Activated CD8-positive, alpha-beta T cell treated with anti-CD3 and anti-CD28 coated beads, Interleukin-2, amount 10 ng/mL, durations not matched to agents 7 days and 5 days (primary cell): ENCODE data around the gene DHCR24. TPM values are rescaled to one million over a fixed set of nuclear protein-coding genes. Genes with fewer than 3 reads are reported as not detected.

Source experiments
- ATAC-seq: fragments of 150-1000 bp; cut with Tn5 transposase; one replicate; pipeline ENCODE4 v1.10.0; 2021; ENCODE audit warnings: moderate library complexity
- CTCF ChIA-PET: fragments of 350-600 bp; sonication (Branson Sonifier 250); formaldehyde crosslinking; loops from one replicate; lab custom pipeline; 2021; ENCODE audit warnings: antibody characterized with exemption; lab: Charles Lee
- POLR2A ChIA-PET: fragments of 350-600 bp; sonication (Branson Sonifier 250); formaldehyde crosslinking; loops from one replicate; lab custom pipeline; 2021; ENCODE audit warnings: antibody characterized with exemption; lab: Charles Lee
- DNase-seq: peaks from one replicate; pipeline ENCODE4 v3.0.0-alpha.2; 2020
- H3K27ac Mint-ChIP-seq: one replicate; pipeline ENCODE4 v1.8.0; 2021; ENCODE audit warnings: mild to moderate bottlenecking, mixed read lengths
- H3K27me3 Mint-ChIP-seq: one replicate; pipeline ENCODE4 v1.8.0; 2021; ENCODE audit warnings: low read depth, mixed read lengths
- H3K36me3 Mint-ChIP-seq: one replicate; pipeline ENCODE4 v1.8.0; 2021; ENCODE audit warnings: low read depth, mixed read lengths
- H3K4me1 Mint-ChIP-seq: one replicate; pipeline ENCODE4 v1.8.0; 2021; ENCODE audit warnings: low read depth, mixed read lengths
- H3K4me3 Mint-ChIP-seq: one replicate; pipeline ENCODE4 v1.8.0; 2021; ENCODE audit warnings: mild to moderate bottlenecking, mixed read lengths
- H3K9me3 Mint-ChIP-seq: one replicate; pipeline ENCODE4 v1.8.0; 2022; ENCODE audit warnings: mixed read lengths; ENCODE audit not compliant: insufficient read depth
- total RNA-seq, 2 experiments: library from RNA; stranded (reverse); gene quantifications; one replicate each; pipeline ENCODE4 v1.2.3, GENCODE V29; 2021

DHCR24 gene
- total RNA-seq, 2 experiments from 2014 or later, result 140 to 151 TPM

DNA sequence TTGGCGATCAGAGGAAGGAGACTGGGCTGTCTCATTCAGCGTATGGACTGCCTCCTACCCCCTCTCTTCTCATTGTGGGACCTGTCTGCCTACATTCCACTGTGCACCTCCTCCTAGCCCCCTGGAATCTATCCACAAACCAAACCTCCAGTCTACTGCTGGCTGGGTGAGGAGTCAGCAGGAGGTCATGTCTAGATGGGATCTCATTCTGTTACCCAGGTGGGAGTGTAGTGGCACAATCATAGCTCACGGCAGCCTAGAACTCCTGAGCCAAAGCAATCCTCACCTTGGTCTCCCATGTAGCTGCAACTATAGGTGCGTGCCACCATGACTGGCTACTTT is 67.8 kb downstream of the DHCR24 start:
- Mint-ChIP-seq H3K36me3 (no peaks in the 10 kb centered on the region), H3K4me1 (peaks cover 16% of the 10 kb centered on the region), H3K27me3 (peaks cover 9% of the 10 kb centered on the region), H3K27ac (no peak overlapping the region), H3K4me3 (no peak overlapping the region), H3K9me3 (peaks cover 9% of the 10 kb centered on the region)
- DNase-seq (no peak), ATAC-seq (no peak)
- CTCF ChIA-PET, result interaction anchor here (1.4 kb wide), 1 partner anchor 9 kb away, joined by 3 read pairs; no protein-coding TSS in a partner anchor
- POLR2A ChIA-PET, result no interaction called here

DNA sequence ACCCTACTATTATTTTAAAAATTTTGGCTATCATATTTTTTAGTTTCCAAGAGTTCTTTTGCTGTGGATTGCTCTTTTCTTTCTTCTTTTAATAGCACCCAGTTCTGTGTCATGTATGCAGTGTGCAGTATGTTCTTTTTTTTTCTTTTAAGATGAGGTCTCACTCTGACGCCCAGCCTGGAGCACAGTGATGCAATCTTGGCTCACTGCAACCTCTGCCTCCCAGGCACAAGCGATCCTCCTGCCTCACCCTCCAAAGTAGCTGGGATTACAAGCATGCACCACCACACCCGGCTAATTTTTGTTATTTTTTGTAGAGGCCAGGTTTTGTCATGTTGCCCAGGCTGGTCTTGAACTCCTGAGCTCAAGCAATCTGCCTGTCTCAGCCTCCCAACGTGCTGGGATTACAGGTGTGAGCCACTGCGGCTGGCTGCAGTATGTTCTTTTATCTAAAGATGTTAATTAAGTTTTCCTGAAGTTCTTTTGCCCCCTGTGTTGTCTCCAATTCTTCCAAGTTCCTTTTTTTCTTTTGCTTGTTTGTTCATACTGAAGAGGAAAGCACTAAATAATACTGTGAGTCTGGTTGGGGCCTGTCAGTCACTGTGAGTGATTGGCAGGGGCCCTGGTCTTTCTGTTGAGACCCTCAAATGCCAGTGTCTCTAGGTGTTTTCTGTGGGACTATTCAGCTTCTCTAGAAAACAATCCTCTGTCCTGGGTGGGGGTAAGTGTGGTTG is 68.4 kb downstream of the DHCR24 start:
- Mint-ChIP-seq H3K27ac (no peak overlapping the region), H3K4me3 (no peak overlapping the region), H3K9me3 (peaks cover 6% of the 10 kb centered on the region), H3K27me3 (peaks cover 9% of the 10 kb centered on the region), H3K4me1 (peaks cover 20% of the 10 kb centered on the region), H3K36me3 (no peaks in the 10 kb centered on the region)
- POLR2A ChIA-PET, result no interaction called here
- ATAC-seq (no peak), DNase-seq (no peak)
- CTCF ChIA-PET, result interaction anchor here (0.6 to 1.4 kb wide), 2 partner anchors 9 to 394 kb away, joined by 3 read pairs; no protein-coding TSS in a partner anchor

DNA sequence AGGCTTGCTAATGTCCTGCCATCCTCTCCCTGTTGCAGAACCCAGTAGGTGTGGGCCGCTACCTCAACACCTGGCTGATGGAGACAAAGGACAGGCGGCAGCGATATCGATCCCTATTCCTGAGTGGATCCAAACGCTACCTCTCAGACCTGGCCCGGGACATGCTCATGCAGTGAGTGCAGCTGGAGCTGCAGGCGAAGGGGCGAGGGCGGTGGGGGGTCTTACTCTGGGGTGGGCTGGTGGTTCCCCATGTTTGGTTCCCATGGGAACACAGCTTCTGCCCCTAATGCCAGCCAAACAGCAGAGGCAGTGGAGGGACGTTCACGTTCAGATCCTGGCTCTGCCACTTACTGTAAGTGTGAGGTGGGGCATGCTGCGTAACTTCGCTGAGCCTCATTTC is 70.0 kb downstream of the DHCR24 start:
- Mint-ChIP-seq H3K27me3 (peaks cover 2% of the 10 kb centered on the region), H3K27ac (no peak overlapping the region), H3K36me3 (no peaks in the 10 kb centered on the region), H3K9me3 (no peaks in the 10 kb centered on the region), H3K4me3 (no peak overlapping the region), H3K4me1 (peaks cover 37% of the 10 kb centered on the region)
- POLR2A ChIA-PET, result no interaction called here
- ATAC-seq (no peak), DNase-seq (no peak)
- CTCF ChIA-PET, result interaction anchor here (1.0 to 3.3 kb wide), 3 partner anchors 14 to 145 kb away, joined by 3 to 11 read pairs (median 5); partner anchors contain the start of gene TTC22

DNA sequence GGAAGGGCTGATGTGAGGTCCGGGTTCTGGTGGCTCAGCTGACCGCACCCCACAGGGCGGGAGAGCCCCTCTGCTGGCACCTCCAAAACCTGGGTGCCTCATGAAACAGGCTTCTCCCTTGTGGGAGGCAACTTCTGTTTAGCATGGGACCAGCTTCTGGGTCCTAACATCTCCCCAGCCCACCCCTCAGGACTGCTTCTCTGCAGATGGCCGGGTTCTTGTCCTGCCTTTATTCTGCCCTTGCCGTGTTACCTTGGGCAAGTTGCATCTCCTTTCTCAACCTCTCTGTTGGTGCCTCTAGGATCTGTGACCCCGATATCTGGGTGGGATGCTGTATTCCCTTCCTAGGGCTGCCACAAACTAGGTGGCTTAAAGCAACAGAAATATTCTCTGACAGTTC is 70.9 kb downstream of the DHCR24 start:
- CTCF ChIA-PET, result interaction anchor here (1.5 to 3.3 kb wide), 3 partner anchors 9 to 144 kb away, joined by 4 to 11 read pairs (median 8); partner anchors contain the start of gene TTC22
- H3K4me1 Mint-ChIP-seq, result peaks cover 40% of the 10 kb centered on the region
- DNase-seq (no peak), ATAC-seq (no peak)
- H3K27me3 Mint-ChIP-seq, result peaks cover 2% of the 10 kb centered on the region
- H3K9me3 Mint-ChIP-seq, result no peaks in the 10 kb centered on the region
- H3K36me3 Mint-ChIP-seq, result no peaks in the 10 kb centered on the region
- POLR2A ChIA-PET, result no interaction called here
- no peak overlapping the region for H3K27ac Mint-ChIP-seq
- H3K4me3 Mint-ChIP-seq, result no peak overlapping the region

DNA sequence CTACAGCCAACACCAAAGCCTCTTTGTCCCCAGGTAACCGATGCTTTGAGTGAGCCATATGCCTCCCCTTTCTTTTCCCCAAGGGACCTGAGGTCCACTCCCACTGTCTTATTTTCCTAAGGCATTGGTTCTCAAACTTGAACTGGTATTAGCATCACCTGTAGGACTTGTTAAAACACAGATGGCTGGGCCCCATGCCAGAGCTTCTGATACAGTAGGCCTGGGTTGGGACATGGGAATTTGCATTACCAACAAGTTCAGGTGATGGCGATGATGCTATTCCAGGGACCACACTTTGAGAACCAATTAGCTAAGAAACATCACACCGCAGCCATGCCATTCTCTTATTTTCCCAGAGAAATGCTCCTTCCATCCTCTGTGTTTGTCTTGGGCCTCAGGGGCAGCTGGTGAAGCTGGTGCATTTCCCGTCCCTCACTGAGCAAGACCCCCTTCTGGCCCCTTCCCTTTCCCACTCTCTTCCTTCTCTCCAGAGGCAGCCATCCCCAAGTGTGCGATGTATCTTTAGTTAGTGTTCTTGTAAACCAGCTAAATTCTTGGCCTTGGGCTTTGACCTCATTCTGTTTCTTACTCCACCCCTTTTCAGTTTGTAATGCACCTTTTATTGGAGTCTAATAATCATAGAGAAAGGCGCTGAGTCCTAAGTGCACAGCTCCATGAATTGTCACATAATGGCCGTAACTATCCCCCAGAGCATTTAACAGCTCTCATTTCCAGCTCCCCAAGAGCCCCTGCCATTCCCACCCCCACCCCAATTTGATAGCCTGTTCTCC is 71.7 kb downstream of the DHCR24 start:
- POLR2A ChIA-PET, result no interaction called here
- no peak for ATAC-seq
- CTCF ChIA-PET, result interaction anchor here (1.5 to 3.3 kb wide), 3 partner anchors 8 to 143 kb away, joined by 4 to 11 read pairs (median 8); partner anchors contain the start of gene TTC22
- Mint-ChIP-seq H3K27me3 (peaks cover 2% of the 10 kb centered on the region), H3K36me3 (no peaks in the 10 kb centered on the region), H3K9me3 (no peaks in the 10 kb centered on the region), H3K4me3 (no peak overlapping the region), H3K27ac (no peak overlapping the region), H3K4me1 (peaks cover 43% of the 10 kb centered on the region)
- no peak for DNase-seq

DNA sequence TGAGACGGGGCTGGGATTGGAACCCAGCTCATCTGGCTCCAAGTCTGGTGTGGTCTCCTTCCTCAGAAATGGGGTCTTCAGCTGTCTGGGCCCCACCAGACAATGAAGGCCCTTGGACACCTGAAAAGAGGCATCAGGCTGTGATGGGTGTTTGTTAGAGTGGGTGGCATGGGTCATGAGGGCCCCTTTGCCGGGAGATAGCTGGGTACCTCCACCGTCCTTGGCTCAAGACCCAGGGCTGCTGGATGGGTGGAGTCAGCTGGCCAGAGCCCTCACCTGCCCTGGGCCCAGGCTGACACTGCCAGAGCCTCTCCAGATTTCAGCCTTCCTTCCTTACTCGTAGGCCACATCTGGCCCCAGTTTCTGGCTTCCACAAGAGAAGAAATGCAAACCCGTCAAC is 72.4 kb downstream of the DHCR24 start:
- ATAC-seq (no peak), DNase-seq (no peak)
- H3K36me3 Mint-ChIP-seq, result no peaks in the 10 kb centered on the region
- peaks cover 2% of the 10 kb centered on the region for H3K27me3 Mint-ChIP-seq
- CTCF ChIA-PET, result interaction anchor here (1.2 to 4.0 kb wide), 4 partner anchors 13 to 315 kb away, joined by 3 to 34 read pairs (median 10); partner anchors contain the start of gene TTC22
- POLR2A ChIA-PET, result no interaction called here
- peaks cover 49% of the 10 kb centered on the region for H3K4me1 Mint-ChIP-seq
- H3K9me3 Mint-ChIP-seq, result no peaks in the 10 kb centered on the region
- H3K27ac Mint-ChIP-seq, result no peak overlapping the region
- no peak overlapping the region for H3K4me3 Mint-ChIP-seq

DNA sequence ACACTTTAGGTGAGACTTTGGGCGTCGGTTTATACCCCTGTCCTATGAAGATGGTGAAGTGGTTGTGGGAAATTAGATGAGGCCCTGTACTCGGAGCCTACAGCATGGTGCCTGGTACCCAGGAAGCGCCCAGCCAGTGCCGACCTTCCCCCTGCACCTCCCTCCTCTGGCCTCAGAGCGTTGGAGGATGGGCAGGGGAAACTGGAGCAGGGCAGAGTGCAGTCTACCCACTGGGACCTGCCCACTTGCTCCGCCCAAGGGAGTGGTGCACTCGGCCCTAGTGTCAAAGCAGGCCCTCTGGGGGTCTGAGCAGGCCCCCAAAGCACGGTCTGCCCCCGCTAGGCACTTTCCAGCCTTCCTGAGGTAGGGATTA is 72.9 kb downstream of the DHCR24 start:
- ChIA-PET POLR2A (no interaction called here), CTCF (interaction anchor here (1.2 to 4.0 kb wide), 2 partner anchors 14 to 314 kb away, joined by 3 to 34 read pairs; partner anchors contain the start of gene TTC22)
- Mint-ChIP-seq H3K27ac (peak overlapping the region; percentile 64), H3K9me3 (no peaks in the 10 kb centered on the region), H3K4me1 (peaks cover 50% of the 10 kb centered on the region), H3K27me3 (peaks cover 2% of the 10 kb centered on the region), H3K4me3 (no peak overlapping the region), H3K36me3 (no peaks in the 10 kb centered on the region)
- ATAC-seq (no peak), DNase-seq (no peak)

DNA sequence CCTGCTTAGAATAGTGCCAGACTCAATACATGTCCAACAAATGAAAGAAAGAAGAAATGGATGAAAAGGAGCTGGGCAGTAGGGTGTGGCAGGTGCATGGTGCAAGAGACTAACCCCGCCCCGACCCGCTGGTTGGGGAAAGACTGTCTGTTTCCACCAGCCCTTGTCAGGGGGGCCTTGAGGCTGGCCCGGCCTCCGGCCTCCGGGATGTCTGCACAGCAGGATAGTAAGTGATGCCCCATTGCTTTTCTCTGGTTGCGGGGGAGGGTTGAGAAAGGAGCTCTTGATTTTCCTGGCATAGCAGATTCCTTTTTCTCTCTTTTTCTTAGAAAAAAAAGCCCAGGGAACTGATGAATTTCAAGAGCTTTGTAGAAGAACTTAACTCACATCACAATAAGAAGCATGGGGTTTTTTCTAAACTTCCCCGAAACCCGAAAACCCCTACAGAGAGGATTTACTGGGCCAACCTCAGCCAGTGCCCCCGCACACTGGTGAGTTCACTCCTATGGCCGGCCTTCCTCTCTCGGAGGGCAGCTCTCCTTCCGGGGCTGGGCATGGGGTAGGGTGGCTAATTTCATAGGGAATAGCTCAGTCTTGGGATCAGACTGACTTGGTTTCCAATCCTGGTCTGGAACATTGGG is 73.4 kb downstream of the DHCR24 start:
- POLR2A ChIA-PET, result no interaction called here

DNA sequence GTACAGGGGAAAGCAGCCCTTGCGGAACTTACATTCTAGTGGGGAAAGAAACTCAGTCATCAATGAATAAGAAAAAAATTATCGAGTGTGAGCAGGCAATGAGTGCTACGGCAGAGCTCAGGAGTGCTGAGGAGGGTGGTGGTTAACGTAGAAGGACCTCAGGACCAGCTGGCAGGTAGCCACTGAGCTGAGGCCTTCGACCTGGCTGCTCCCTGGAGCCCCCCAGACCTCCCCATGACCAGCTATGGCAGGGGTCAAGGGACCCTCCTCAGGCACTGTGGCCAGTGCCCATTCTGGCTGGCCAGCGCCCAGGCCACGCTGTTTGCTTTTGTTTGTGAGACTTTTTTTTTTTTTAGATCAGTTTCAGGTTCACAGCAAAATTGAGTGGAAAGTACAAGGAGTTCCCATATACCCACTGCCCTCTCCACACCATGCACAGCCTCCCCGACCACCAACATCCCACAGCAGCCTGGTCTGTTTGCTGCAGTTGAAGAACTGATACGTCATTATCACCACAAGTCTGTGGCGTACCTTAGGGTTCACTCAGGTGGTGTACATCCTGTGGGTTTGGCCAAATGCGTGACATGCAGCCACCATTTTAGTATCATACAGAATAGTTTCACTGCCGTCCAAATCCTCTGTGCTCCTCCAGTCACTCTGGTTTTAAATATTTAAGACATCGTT is 74.1 kb downstream of the DHCR24 start:
- peak overlapping the region; percentile 64 for H3K27ac Mint-ChIP-seq
- peak; percentile 78 for ATAC-seq
- POLR2A ChIA-PET, result no interaction called here

More for the DNA sequence above, 73.4 kb downstream of the DHCR24 start:
- H3K36me3 Mint-ChIP-seq, result no peaks in the 10 kb centered on the region
- H3K27ac Mint-ChIP-seq, result peak overlapping the region; percentile 64
- peak overlapping the region; percentile 32 for H3K4me3 Mint-ChIP-seq
- no peaks in the 10 kb centered on the region for H3K9me3 Mint-ChIP-seq
- ATAC-seq (peak; percentile 31), DNase-seq (no peak)
- peaks cover 2% of the 10 kb centered on the region for H3K27me3 Mint-ChIP-seq
- CTCF ChIA-PET, result interaction anchor here (1.2 to 4.0 kb wide), 2 partner anchors 13 to 314 kb away, joined by 3 to 34 read pairs; partner anchors contain the start of gene TTC22
- H3K4me1 Mint-ChIP-seq, result peaks cover 48% of the 10 kb centered on the region

DNA sequence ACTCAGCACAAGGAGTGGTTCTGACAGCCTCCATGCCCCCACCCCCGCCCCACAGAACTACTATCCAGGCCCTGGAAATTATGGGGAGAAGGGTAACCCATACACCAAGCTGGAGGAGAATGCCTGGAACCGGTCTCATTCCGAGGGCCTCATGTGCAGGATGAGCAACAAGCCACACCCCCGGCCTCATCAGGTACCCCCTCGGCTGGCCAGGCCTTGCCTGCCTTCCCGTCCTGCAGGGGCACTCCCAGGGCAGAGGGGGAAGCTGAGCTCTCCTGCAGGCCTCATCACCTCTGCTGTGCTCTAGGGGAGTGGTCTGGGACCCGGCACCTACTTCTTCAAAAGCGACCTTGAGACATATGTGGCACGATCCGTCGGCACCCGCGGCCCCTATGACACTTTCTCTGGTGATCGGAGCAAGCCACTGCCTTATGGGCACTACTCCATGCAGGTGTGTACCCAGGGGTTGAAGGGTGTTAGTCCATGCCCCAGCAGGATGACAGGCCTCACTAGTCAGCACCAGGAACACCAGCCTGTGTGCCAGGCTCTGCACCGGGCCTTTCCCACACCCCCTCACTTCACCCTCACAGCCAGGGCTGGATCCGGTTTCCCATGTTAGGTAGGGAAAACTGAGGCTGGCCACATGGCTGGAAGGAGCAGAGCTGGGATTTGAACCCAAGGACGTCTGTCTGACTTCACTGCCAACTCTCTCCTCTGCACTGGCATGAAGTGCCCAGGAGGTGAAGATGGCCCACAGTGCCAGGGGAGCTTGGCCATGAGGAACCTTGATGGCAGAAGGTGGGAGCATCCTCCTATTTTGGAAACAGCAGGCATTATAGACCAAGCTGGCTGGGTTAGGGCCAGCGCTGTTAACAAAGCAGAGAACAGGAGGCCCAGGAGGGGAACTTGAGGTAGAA is 75.0 kb downstream of the DHCR24 start:
- no peak for ATAC-seq
- H3K36me3 Mint-ChIP-seq, result no peaks in the 10 kb centered on the region
- H3K4me3 Mint-ChIP-seq, result no peak overlapping the region
- H3K4me1 Mint-ChIP-seq, result peaks cover 55% of the 10 kb centered on the region
- DNase-seq, result no peak
- no peaks in the 10 kb centered on the region for H3K9me3 Mint-ChIP-seq
- peak overlapping the region; percentile 19 for H3K27ac Mint-ChIP-seq
- peaks cover 2% of the 10 kb centered on the region for H3K27me3 Mint-ChIP-seq
- ChIA-PET POLR2A (no interaction called here), CTCF (interaction anchor here (0.6 to 4.0 kb wide), 5 partner anchors 11 to 691 kb away, joined by 3 to 34 read pairs (median 3); partner anchors contain the start of gene TTC22)

More for the DNA sequence above, 74.1 kb downstream of the DHCR24 start:
- Mint-ChIP-seq H3K27me3 (peaks cover 2% of the 10 kb centered on the region), H3K4me1 (peaks cover 50% of the 10 kb centered on the region), H3K36me3 (no peaks in the 10 kb centered on the region), H3K9me3 (no peaks in the 10 kb centered on the region), H3K4me3 (peak overlapping the region; percentile 32)
- DNase-seq, result peak; percentile 84
- CTCF ChIA-PET, result interaction anchor here (1.2 to 4.0 kb wide), 3 partner anchors 12 to 313 kb away, joined by 3 to 34 read pairs (median 5); partner anchors contain the start of gene TTC22
